HepG2 (cell line): ENCODE results near the gene CDKN1A. TPM values are rescaled to one million over a fixed set of nuclear protein-coding genes. Genes with fewer than 3 reads are reported as not detected.

Experiments used
- ARNT ChIP-seq: fragments of 450-650 bp; IDR thresholded peaks from 2 replicates; pipeline ENCODE4 v1.6.1; 2017
- FOXC1 ChIP-seq: sonication (generic); formaldehyde crosslinking; IDR thresholded peaks from 2 replicates; pipeline ENCODE4 v1.8.0; 2022; ENCODE audit warnings: mild to moderate bottlenecking, missing genetic modification reagents, borderline replicate concordance
- FOXJ3 ChIP-seq: sonication (generic); formaldehyde crosslinking; IDR thresholded peaks from 2 replicates; pipeline ENCODE4 v1.4.0; 2020; ENCODE audit warnings: missing genetic modification reagents, mild to moderate bottlenecking, borderline replicate concordance
- GATAD1 ChIP-seq: IDR thresholded peaks from 2 replicates; pipeline ENCODE4 v1.6.1; 2016; ENCODE audit warnings: missing genetic modification reagents, missing compliant biosample characterization
- KDM3A ChIP-seq: IDR thresholded peaks from 2 replicates; pipeline ENCODE4 v1.6.1; 2018; ENCODE audit warnings: low read depth, missing compliant biosample characterization
- LCORL ChIP-seq, 2 experiments: fragments of 450-650 bp in 1 of 2; sonication (generic) in 1 of 2; formaldehyde crosslinking in 1 of 2; IDR thresholded peaks; 2 replicates each; pipeline versions ENCODE4 v1.5.0 to v1.6.1; 2017 to 2020; ENCODE audit warnings: antibody characterized with exemption in 1 of 2, missing genetic modification reagents in 1 of 2
- TCF7L2 ChIP-seq: IDR thresholded peaks from 2 replicates; pipeline ENCODE4 v1.6.1; 2011; ENCODE audit warnings: mild to moderate bottlenecking, low read depth, low read length, moderate library complexity
- ZNF335 ChIP-seq: sonication (generic); formaldehyde crosslinking; IDR thresholded peaks from 2 replicates; pipeline ENCODE4 v1.4.0; 2020; ENCODE audit warnings: missing genetic modification reagents
- ZNF430 ChIP-seq: sonication (generic); formaldehyde crosslinking; IDR thresholded peaks from 2 replicates; pipeline ENCODE4 v1.9.0; 2021; ENCODE audit warnings: mild to moderate bottlenecking, missing genetic modification reagents
- ZNF570 ChIP-seq: sonication (generic); formaldehyde crosslinking; IDR thresholded peaks from 2 replicates; pipeline ENCODE4 v1.4.0; 2020; ENCODE audit warnings: mild to moderate bottlenecking, missing genetic modification reagents, borderline replicate concordance
- ZNF660 ChIP-seq: sonication (generic); formaldehyde crosslinking; IDR thresholded peaks from 2 replicates; pipeline ENCODE4 v1.5.1; 2020; ENCODE audit warnings: mild to moderate bottlenecking, low read depth, missing genetic modification reagents, borderline replicate concordance
- ZNF850 ChIP-seq: sonication (generic); formaldehyde crosslinking; conservative IDR thresholded peaks from 2 replicates; pipeline ENCODE4 v1.9.0; 2021; ENCODE audit warnings: mild to moderate bottlenecking, missing genetic modification reagents
- polyA plus RNA-seq, 8 experiments: library from polyadenylated mRNA; depleted of rRNA in 3 of 8; stranded (reverse) in 7 of 8; unstranded in 1 of 8; fragments of >200 nt; fragmentation: Illumina TruSeq in 4 of 8; extraction: Trizol in 4 of 8; gene quantifications; 2 replicates each; pipeline versions ENCODE4 v1.2.1 to v1.2.3, GENCODE V29; 2011 to 2016; ENCODE audit warnings: low read depth in 4 of 8, missing spikeins in 1 of 8, mixed read lengths in 1 of 8; ENCODE audit not compliant: insufficient read depth in 1 of 8
- total RNA-seq, 5 experiments: library from RNA; depleted of rRNA; stranded (reverse); fragments of >200 nt; fragmentation: Illumina TruSeq; extraction: Trizol; gene quantifications; 2 replicates each; pipeline ENCODE4 v1.2.3, GENCODE V29; 2016; ENCODE audit warnings: low read depth in 1 of 5
- TF ChIP-seq, protein P1 (sequence below): sonication (generic); formaldehyde crosslinking; IDR thresholded peaks from 2 replicates; pipeline ENCODE4 v1.5.0; 2020; ENCODE audit warnings: missing genetic modification reagents, mild to moderate bottlenecking, borderline replicate concordance
- TF ChIP-seq, protein P2 (sequence below): sonication (generic); formaldehyde crosslinking; IDR thresholded peaks from 2 replicates; pipeline ENCODE4 v1.5.0; 2020; ENCODE audit warnings: missing genetic modification reagents, mild to moderate bottlenecking, borderline replicate concordance
- TF ChIP-seq, protein P3 (sequence below): sonication (generic); formaldehyde crosslinking; IDR thresholded peaks from 2 replicates; pipeline ENCODE4 v1.4.0; 2020; ENCODE audit warnings: mild to moderate bottlenecking, missing genetic modification reagents
- TF ChIP-seq, protein P4 (sequence below): sonication (generic); formaldehyde crosslinking; IDR thresholded peaks from 2 replicates; pipeline ENCODE4 v1.5.1; 2020; ENCODE audit warnings: missing genetic modification reagents, mild to moderate bottlenecking, borderline replicate concordance
- TF ChIP-seq, protein P5 (sequence below): sonication (generic); formaldehyde crosslinking; IDR thresholded peaks from 2 replicates; pipeline ENCODE4 v1.4.0; 2020; ENCODE audit warnings: missing genetic modification reagents, borderline replicate concordance
- TF ChIP-seq, protein P6 (sequence below): sonication (generic); formaldehyde crosslinking; IDR thresholded peaks from 2 replicates; pipeline ENCODE4 v1.4.0; 2020; ENCODE audit warnings: missing genetic modification reagents

Gene CDKN1A
- total and polyA plus RNA-seq, 2 of the 13 experiments (the other 11 are each of a cell fraction or from before 2014, with no cell fraction given): 60.7 to 92.1 TPM

DNA sequence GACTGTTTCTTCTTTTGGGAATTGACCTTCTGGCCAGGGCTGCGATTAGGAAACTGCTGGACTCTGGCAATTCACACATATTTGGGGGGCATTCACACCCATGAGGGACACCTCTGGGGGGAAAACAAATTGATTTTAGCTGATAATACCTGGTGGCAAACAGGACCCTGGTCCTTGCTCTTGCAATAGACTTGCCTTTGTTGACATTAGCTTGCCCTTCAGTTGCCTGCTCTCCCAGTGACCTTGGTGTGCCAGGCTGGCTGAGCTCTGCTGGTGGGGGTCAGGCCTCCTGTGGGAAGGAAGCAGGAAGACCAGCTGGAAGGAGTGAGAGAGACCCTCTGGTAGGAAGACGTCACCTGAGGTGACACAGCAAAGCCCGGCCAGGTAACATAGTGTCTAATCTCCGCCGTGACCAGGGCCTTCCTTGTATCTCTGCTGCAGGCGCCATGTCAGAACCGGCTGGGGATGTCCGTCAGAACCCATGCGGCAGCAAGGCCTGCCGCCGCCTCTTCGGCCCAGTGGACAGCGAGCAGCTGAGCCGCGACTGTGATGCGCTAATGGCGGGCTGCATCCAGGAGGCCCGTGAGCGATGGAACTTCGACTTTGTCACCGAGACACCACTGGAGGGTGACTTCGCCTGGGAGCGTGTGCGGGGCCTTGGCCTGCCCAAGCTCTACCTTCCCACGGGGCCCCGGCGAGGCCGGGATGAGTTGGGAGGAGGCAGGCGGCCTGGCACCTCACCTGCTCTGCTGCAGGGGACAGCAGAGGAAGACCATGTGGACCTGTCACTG, 5.3 kb downstream of the CDKN1A start (continued):
- TF ChIP-seq, protein P1, sequence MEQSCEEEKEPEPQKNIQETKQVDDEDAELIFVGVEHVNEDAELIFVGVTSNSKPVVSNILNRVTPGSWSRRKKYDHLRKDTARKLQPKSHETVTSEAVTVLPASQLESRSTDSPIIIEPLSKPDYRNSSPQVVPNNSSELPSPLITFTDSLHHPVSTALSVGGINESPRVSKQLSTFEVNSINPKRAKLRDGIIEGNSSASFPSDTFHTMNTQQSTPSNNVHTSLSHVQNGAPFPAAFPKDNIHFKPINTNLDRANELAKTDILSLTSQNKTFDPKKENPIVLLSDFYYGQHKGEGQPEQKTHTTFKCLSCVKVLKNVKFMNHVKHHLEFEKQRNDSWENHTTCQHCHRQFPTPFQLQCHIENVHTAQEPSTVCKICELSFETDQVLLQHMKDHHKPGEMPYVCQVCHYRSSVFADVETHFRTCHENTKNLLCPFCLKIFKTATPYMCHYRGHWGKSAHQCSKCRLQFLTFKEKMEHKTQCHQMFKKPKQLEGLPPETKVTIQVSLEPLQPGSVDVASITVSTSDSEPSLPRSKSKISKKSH (CRISPR knock-in tag): peak; percentile 15; the same call in 1 of the 2 replicates
- peak; percentile 94; the same call in 1 of the 2 replicates for TF ChIP-seq ZNF570 (CRISPR knock-in tag)
- TF ChIP-seq, protein P2, sequence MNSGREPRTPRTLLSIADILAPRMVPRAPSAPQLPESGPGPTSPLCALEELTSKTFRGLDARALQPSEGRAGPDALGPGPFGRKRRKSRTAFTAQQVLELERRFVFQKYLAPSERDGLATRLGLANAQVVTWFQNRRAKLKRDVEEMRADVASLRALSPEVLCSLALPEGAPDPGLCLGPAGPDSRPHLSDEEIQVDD (CRISPR knock-in tag): no peak
- TF ChIP-seq ZNF430: peak; percentile 88
- TF ChIP-seq ZNF660 (CRISPR knock-in tag): no peak
- TF ChIP-seq, protein P3, sequence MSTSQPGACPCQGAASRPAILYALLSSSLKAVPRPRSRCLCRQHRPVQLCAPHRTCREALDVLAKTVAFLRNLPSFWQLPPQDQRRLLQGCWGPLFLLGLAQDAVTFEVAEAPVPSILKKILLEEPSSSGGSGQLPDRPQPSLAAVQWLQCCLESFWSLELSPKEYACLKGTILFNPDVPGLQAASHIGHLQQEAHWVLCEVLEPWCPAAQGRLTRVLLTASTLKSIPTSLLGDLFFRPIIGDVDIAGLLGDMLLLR (CRISPR knock-in tag): peak; percentile 95
- TF ChIP-seq TCF7L2: no peak
- peak; percentile 90 for TF ChIP-seq KDM3A (CRISPR knock-in tag)
- TF ChIP-seq, protein P4, sequence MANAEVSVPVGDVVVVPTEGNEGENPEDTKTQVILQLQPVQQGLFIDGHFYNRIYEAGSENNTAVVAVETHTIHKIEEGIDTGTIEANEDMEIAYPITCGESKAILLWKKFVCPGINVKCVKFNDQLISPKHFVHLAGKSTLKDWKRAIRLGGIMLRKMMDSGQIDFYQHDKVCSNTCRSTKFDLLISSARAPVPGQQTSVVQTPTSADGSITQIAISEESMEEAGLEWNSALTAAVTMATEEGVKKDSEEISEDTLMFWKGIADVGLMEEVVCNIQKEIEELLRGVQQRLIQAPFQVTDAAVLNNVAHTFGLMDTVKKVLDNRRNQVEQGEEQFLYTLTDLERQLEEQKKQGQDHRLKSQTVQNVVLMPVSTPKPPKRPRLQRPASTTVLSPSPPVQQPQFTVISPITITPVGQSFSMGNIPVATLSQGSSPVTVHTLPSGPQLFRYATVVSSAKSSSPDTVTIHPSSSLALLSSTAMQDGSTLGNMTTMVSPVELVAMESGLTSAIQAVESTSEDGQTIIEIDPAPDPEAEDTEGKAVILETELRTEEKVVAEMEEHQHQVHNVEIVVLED (CRISPR knock-in tag): peak; percentile 32; the same call in 1 of the 2 replicates
- TF ChIP-seq ZNF335 (CRISPR knock-in tag): peak; percentile 66; the same call in 1 of the 2 replicates
- peak; percentile 94 for TF ChIP-seq ZNF850 (CRISPR knock-in tag)
- no peak for TF ChIP-seq GATAD1
- peak; percentile 98 for TF ChIP-seq FOXJ3 (CRISPR knock-in tag)
- peak; percentile 67; the same call in 1 of the 2 replicates for TF ChIP-seq LCORL (IDR thresholded peaks at IDR 0.05)
- TF ChIP-seq LCORL (CRISPR knock-in tag; IDR thresholded peaks at IDR 0.05): peak; percentile 95
- TF ChIP-seq ARNT: no peak
- TF ChIP-seq, protein P5, sequence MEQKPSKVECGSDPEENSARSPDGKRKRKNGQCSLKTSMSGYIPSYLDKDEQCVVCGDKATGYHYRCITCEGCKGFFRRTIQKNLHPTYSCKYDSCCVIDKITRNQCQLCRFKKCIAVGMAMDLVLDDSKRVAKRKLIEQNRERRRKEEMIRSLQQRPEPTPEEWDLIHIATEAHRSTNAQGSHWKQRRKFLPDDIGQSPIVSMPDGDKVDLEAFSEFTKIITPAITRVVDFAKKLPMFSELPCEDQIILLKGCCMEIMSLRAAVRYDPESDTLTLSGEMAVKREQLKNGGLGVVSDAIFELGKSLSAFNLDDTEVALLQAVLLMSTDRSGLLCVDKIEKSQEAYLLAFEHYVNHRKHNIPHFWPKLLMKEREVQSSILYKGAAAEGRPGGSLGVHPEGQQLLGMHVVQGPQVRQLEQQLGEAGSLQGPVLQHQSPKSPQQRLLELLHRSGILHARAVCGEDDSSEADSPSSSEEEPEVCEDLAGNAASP (CRISPR knock-in tag): peak; percentile 85
- TF ChIP-seq FOXC1 (CRISPR knock-in tag): 0 out of 2 replicates have a peak, but pooled peaks have one; percentile 43
- TF ChIP-seq, protein P6, sequence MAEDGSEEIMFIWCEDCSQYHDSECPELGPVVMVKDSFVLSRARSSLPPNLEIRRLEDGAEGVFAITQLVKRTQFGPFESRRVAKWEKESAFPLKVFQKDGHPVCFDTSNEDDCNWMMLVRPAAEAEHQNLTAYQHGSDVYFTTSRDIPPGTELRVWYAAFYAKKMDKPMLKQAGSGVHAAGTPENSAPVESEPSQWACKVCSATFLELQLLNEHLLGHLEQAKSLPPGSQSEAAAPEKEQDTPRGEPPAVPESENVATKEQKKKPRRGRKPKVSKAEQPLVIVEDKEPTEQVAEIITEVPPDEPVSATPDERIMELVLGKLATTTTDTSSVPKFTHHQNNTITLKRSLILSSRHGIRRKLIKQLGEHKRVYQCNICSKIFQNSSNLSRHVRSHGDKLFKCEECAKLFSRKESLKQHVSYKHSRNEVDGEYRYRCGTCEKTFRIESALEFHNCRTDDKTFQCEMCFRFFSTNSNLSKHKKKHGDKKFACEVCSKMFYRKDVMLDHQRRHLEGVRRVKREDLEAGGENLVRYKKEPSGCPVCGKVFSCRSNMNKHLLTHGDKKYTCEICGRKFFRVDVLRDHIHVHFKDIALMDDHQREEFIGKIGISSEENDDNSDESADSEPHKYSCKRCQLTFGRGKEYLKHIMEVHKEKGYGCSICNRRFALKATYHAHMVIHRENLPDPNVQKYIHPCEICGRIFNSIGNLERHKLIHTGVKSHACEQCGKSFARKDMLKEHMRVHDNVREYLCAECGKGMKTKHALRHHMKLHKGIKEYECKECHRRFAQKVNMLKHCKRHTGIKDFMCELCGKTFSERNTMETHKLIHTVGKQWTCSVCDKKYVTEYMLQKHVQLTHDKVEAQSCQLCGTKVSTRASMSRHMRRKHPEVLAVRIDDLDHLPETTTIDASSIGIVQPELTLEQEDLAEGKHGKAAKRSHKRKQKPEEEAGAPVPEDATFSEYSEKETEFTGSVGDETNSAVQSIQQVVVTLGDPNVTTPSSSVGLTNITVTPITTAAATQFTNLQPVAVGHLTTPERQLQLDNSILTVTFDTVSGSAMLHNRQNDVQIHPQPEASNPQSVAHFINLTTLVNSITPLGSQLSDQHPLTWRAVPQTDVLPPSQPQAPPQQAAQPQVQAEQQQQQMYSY: peak; percentile 9; the same call in 1 of the 2 replicates
